HG02973 (cell line): ENCODE measurements around the gene CEACAM7.
"Not testable (repeated sequence)": the region's sequence is repeated elsewhere in the genome, so short reads cannot be mapped to it uniquely, and the experiment has no call there.

Experiments used
- ATAC-seq: cut with Tn5 transposase; IDR thresholded peaks from one replicate; pipeline ENCODE4 v1.9.1; 2021; ENCODE audit warnings: moderate library complexity; ENCODE audit not compliant: unreplicated experiment

The CEACAM7 gene

DNA sequence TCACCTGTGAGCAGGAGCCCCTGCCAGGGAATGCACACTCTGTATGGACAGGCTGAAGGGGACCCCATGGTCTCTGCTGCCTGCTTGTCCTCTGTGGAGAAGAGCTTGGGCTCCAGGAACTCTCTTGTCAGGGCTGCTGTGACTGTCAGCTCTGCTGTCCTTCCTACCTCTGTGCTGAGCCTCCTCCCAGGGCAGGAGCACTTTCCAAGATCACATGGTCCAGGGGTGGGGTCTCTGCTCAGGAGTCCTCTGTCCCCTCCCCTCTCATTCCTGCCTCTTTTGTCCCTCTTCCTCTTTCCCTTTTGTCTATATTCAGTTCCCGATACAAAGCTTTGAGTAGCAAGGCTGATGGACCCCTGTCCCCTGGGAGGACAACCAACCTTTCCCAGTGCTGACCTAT lies at the start of gene CEACAM7:
Gene CEACAM7 (minus strand): TSS at position 173 of the 400 bp plus-strand sequence. CDS start 105 bp downstream, at position 68.
- ATAC-seq, result no peak

DNA sequence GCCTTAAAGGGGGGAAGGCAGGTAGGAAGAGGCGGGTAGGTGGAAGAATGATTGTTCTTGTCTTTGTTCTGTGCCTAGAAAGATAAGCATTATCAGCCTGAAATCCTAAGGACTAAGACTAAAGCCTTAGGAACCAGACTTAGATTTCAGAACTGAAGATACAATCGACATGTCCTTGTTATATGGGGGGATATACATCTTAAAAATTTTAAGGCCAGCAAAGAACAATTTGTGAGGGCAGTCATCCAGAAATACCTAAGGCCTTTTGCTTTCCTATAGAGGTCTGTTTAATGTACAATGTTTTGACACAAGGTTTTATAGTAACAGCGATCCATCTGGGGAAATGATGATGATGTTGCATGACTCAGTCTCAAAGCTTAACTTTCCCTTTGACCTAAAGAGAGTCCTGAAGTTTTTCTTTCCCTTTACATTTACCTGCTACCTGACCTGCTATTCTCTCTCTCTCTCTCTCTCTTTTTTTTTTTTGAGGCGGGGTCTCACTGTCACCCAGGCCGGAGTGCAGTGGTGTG lies 47.1 kb upstream of the CEACAM7 start:
- ATAC-seq, result no peak

DNA sequence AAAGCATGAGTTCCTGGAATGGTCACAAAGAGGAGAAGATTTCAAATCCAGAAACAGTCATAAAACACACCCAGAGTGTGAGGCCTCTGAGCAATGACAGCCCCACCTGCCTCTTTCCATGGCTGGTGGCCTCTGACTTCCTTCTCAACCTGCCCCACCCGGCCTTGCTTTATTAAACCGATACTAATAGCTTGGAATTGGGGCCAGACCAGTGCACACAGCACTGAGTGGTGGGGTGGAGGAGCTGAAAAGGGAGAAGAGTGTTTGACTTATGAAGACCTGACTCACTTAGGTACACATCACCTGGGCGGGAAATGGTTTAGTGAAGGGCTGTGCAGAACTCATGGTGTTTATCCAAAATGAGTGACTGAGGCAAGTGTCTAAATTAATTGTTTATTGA lies 46.5 kb upstream of the CEACAM7 start:
- no peak for ATAC-seq

DNA sequence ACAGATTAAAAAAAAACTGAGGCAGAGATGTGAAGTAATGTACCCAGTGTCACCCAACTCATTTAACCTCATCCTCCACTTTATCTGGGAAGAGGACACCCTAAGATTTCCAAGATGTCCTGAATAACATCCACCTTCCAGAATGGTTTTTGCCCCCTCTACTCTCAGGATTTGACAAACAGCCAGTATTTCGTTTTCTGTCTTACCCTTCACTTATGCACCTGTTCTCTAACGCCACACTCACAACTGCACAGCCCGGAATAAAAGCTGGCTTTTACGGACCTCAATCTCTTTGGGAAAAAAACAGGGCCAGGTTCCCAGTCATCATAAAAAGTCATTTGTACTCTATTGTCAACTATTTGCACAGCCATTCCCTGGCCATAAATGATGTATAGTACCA lies 46.1 kb upstream of the CEACAM7 start:
- no peak for ATAC-seq

DNA sequence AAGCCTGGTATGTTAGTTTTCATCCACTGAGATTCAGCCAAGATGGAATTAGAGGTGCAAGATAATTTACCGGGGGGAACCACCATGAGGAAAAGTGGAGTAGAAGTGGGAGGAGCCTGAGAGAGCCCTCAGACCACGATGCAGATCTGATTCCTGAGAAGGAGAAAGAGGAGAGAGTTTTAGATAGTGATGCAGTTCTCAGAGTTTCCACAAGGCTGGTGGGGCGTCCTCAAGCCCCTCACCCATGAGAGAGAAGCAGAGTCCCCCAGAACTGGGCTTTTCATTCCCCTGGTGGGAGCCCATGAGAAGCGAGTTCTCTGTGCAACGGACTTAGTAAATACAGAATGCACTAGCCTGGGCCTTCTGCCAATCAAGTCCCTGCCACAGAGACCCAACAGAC lies 38.4 kb upstream of the CEACAM7 start:
- no peak for ATAC-seq

DNA sequence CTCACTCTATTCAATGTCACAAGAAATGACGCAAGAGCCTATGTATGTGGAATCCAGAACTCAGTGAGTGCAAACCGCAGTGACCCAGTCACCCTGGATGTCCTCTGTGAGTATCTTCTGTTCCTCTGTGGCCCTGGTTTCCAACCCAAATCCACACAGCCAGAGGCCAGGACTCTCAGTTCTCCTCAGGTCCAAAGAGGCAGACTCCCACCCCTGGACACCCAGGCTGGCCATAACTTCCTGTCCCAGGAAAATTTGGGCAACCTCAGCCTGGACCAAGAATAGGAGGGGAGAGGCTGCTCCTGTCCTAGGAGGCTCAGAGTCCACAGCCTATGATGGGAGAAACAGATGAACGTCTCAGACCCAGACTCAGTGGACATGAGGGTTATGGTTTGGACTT lies 32.0 kb upstream of the CEACAM7 start:
- no peak for ATAC-seq

DNA sequence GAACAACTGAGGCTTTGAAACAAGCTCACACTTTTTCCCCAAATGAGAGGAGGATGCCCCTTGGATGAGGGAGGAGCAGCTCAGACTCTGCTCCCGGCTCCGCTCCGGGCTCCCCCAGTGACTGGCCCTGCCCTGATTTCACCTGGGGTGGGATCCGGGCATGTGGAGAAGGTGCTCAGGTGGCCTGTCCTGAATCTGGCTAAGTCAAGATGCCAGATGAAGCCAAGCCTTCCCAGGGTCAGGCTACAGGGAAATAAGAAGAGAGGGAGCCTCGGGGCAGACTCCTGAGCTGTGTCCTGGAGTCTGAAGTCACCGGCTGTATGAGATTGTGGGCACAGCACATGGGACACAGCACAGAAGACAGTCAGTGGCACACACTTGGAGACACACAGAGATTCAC lies 30.7 kb upstream of the CEACAM7 start:
- ATAC-seq, result no peak

DNA sequence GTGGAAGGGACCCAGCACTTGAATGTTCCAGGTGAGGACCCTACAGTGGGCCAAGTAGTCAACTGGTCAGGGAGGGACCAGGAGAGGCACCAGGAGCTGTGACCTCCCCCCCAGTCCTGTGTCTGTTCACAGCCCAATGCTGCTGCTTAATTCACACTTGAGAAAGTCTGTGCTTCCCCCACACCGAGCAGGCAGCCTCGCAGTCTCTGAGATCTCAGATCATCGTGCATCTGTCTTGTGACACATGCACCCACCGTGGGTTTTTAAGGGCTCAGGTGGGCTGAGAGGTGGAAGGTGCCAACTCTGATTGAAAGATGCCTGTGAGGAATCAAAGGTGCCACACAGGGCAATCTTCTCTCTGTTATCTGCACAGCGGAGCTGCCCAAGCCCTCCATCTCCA lies 26.5 kb upstream of the CEACAM7 start:
- ATAC-seq, result no peak

DNA sequence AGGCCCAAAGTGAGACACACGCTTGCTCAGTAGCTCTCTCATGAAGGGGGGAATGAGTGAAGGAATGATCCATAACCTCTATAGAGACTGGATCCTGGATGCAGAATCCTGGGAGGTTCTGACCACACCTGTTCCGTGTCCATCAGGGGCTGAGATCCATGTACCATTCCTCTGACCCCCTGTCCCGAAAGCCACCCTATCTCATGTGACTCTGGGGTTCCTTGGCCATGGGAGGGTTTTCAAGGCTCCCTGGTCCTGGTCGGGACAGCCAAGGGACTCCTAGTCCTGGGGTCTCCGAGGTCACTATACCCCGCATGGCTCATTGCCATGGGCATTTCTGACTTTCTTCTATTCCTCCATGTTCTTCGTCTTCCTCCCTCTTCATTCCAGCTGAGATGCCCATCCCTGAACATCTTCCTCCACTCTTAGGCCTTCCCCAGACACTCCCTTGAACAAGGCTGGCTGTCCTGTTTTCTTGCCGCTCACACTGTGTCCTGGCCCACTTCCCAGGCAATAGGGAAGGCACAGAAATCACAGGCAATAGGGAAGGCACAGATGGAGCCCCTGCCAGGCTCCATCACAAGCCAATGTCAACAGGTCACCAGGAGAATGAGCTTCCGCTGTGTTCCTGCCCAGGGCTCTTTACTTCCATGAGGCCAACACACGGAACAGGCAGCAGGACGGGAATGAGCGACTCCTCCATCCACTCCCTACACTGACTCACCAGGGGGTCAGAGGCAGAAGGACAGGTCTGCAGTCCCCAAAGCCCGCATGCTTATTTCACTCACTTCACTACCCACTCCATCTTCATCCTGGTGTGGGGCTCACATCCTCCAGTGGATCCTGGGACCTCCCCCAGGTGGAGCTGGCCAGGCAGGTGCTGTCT lies 23.5 kb upstream of the CEACAM7 start:
- ATAC-seq, result no peak

DNA sequence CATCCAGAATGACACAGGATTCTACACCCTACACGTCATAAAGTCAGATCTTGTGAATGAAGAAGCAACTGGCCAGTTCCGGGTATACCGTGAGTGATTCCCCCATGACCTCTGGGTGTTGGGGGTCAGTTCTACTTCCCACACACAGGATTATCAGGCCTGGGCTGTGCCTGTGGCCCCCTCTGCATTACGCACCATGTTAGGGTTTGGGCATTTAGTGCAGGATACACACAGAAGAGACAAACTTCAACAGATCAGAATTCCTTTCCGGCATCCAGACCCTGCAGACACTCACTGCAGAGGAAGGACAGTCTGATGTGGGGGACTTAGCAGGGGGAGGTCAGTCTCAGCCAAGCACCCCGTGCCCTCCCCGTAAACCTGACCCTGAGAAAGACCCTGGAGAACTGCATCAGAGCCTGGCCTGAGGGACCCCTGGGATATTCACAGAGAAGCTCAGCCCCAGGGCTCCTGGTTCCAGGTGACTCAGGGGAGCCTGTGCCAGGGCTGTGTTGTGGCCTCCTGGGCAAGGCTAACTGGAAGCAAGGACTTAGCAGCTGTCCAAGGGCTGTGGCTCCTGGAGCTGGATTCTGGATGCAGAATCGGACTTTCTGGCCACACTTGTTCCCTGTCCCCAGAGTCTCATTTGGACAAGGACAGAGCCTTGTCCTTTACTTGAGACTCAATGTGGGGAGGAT lies 22.0 kb upstream of the CEACAM7 start:
- ATAC-seq, result no peak

DNA sequence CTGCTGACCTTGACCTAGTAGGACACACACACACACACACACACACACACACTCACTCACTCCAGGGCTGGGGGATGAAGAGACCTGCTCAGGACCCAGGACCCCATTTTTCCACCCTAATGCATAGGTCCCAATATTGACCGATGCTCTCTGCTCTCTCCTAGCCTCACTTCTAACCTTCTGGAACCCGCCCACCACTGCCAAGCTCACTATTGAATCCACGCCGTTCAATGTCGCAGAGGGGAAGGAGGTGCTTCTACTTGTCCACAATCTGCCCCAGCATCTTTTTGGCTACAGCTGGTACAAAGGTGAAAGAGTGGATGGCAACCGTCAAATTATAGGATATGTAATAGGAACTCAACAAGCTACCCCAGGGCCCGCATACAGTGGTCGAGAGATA lies 21.4 kb upstream of the CEACAM7 start:
- ATAC-seq, result not testable (repeated sequence)

DNA sequence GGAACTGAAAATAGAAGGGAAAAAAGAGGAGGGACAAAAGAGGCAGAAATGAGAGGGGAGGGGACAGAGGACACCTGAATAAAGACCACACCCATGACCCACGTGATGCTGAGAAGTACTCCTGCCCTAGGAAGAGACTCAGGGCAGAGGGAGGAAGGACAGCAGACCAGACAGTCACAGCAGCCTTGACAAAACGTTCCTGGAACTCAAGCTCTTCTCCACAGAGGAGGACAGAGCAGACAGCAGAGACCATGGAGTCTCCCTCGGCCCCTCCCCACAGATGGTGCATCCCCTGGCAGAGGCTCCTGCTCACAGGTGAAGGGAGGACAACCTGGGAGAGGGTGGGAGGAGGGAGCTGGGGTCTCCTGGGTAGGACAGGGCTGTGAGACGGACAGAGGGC lies 20.4 kb upstream of the CEACAM7 start, which contains the start of gene CEACAM5:
Gene CEACAM5 (plus strand): TSS at position 146 of the 400 bp plus-strand sequence. CDS start 106 bp downstream, at position 252.
- ATAC-seq, result no peak

DNA sequence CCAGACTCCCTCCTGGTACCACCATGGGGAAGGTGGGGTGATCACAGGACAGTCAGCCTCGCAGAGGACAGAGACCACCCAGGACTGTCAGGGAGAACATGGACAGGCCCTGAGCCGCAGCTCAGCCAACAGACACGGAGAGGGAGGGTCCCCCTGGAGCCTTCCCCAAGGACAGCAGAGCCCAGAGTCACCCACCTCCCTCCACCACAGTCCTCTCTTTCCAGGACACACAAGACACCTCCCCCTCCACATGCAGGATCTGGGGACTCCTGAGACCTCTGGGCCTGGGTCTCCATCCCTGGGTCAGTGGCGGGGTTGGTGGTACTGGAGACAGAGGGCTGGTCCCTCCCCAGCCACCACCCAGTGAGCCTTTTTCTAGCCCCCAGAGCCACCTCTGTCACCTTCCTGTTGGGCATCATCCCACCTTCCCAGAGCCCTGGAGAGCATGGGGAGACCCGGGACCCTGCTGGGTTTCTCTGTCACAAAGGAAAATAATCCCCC lies 19.9 kb upstream of the CEACAM7 start:
- ATAC-seq, result no peak

DNA sequence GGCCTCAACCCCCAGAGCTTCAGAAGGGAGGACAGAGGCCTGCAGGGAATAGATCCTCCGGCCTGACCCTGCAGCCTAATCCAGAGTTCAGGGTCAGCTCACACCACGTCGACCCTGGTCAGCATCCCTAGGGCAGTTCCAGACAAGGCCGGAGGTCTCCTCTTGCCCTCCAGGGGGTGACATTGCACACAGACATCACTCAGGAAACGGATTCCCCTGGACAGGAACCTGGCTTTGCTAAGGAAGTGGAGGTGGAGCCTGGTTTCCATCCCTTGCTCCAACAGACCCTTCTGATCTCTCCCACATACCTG lies 19.4 kb upstream of the CEACAM7 start:
- no peak for ATAC-seq

DNA sequence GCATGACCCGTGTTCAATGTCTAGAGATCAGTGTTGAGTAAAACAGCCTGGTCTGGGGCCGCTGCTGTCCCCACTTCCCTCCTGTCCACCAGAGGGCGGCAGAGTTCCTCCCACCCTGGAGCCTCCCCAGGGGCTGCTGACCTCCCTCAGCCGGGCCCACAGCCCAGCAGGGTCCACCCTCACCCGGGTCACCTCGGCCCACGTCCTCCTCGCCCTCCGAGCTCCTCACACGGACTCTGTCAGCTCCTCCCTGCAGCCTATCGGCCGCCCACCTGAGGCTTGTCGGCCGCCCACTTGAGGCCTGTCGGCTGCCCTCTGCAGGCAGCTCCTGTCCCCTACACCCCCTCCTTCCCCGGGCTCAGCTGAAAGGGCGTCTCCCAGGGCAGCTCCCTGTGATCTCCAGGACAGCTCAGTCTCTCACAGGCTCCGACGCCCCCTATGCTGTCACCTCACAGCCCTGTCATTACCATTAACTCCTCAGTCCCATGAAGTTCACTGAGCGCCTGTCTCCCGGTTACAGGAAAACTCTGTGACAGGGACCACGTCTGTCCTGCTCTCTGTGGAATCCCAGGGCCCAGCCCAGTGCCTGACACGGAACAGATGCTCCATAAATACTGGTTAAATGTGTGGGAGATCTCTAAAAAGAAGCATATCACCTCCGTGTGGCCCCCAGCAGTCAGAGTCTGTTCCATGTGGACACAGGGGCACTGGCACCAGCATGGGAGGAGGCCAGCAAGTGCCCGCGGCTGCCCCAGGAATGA lies 18.9 kb upstream of the CEACAM7 start:
- no peak for ATAC-seq

DNA sequence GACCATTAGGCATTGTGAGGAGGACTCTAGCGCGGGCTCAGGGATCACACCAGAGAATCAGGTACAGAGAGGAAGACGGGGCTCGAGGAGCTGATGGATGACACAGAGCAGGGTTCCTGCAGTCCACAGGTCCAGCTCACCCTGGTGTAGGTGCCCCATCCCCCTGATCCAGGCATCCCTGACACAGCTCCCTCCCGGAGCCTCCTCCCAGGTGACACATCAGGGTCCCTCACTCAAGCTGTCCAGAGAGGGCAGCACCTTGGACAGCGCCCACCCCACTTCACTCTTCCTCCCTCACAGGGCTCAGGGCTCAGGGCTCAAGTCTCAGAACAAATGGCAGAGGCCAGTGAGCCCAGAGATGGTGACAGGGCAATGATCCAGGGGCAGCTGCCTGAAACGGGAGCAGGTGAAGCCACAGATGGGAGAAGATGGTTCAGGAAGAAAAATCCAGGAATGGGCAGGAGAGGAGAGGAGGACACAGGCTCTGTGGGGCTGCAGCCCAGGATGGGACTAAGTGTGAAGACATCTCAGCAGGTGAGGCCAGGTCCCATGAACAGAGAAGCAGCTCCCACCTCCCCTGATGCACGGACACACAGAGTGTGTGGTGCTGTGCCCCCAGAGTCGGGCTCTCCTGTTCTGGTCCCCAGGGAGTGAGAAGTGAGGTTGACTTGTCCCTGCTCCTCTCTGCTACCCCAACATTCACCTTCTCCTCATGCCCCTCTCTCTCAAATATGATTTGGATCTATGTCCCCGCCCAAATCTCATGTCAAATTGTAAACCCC lies 17.5 kb upstream of the CEACAM7 start:
- ATAC-seq, result no peak

DNA sequence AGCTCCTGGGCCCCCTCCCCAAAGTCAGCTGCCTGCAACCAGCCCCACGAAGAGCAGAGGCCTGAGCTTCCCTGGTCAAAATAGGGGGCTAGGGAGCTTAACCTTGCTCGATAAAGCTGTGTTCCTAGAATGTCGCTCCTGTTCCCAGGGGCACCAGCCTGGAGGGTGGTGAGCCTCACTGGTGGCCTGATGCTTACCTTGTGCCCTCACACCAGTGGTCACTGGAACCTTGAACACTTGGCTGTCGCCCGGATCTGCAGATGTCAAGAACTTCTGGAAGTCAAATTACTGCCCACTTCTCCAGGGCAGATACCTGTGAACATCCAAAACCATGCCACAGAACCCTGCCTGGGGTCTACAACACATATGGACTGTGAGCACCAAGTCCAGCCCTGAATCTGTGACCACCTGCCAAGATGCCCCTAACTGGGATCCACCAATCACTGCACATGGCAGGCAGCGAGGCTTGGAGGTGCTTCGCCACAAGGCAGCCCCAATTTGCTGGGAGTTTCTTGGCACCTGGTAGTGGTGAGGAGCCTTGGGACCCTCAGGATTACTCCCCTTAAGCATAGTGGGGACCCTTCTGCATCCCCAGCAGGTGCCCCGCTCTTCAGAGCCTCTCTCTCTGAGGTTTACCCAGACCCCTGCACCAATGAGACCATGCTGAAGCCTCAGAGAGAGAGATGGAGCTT lies 15.7 kb upstream of the CEACAM7 start:
- ATAC-seq, result no peak

DNA sequence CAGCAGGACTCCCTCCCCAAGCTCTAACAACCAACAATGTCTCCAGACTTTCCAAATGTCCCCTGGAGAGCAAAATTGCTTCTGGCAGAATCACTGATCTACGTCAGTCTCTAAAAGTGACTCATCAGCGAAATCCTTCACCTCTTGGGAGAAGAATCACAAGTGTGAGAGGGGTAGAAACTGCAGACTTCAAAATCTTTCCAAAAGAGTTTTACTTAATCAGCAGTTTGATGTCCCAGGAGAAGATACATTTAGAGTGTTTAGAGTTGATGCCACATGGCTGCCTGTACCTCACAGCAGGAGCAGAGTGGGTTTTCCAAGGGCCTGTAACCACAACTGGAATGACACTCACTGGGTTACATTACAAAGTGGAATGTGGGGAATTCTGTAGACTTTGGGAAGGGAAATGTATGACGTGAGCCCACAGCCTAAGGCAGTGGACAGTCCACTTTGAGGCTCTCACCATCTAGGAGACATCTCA lies 14.1 kb upstream of the CEACAM7 start:
- ATAC-seq, result no peak

DNA sequence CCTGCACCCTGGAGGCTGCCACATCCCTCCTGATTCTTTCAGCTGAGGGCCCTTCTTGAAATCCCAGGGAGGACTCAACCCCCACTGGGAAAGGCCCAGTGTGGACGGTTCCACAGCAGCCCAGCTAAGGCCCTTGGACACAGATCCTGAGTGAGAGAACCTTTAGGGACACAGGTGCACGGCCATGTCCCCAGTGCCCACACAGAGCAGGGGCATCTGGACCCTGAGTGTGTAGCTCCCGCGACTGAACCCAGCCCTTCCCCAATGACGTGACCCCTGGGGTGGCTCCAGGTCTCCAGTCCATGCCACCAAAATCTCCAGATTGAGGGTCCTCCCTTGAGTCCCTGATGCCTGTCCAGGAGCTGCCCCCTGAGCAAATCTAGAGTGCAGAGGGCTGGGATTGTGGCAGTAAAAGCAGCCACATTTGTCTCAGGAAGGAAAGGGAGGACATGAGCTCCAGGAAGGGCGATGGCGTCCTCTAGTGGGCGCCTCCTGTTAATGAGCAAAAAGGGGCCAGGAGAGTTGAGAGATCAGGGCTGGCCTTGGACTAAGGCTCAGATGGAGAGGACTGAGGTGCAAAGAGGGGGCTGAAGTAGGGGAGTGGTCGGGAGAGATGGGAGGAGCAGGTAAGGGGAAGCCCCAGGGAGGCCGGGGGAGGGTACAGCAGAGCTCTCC lies 13.5 kb upstream of the CEACAM7 start:
- ATAC-seq, result no peak
